AG04450 (cell line): ENCODE measurements around the gene PIGU. TPM values are rescaled to one million over a fixed set of nuclear protein-coding genes. Genes with fewer than 3 reads are reported as not detected.

Experiments used
- CTCF ChIA-PET: fragments of 300-600, 350-600 bp; formaldehyde crosslinking; extraction: SDS; loops from one replicate; lab custom pipeline; 2022; ENCODE audit warnings: antibody characterized with exemption, inconsistent platforms; lab: Charles Lee
- POLR2A ChIA-PET: fragments of 350-600 bp; formaldehyde crosslinking; extraction: SDS; loops from one replicate; lab custom pipeline; 2021; ENCODE audit warnings: antibody characterized with exemption, inconsistent platforms; lab: Yijun Ruan, JAX
- DNase-seq: peaks from one replicate; pipeline ENCODE4 v3.0.0-alpha.2; 2011; ENCODE audit warnings: low read depth, low spot score
- H3K27ac ChIP-seq: one replicate; pipeline ENCODE4 v1.5.1; 2012; ENCODE audit warnings: low read depth, low read length, control low read depth
- H3K27me3 ChIP-seq: one replicate; pipeline ENCODE4 v1.6.0; 2012; ENCODE audit warnings: low read length; ENCODE audit not compliant: control insufficient read depth, insufficient read depth
- H3K4me3 ChIP-seq: 2 replicates; pipeline ENCODE4 v1.5.1; 2011; ENCODE audit warnings: mild to moderate bottlenecking, low read depth, low read length, control low read depth
- H3K9me3 ChIP-seq: 2 replicates; pipeline ENCODE4 v1.5.1; 2012; ENCODE audit warnings: low read length; ENCODE audit not compliant: control insufficient read depth, insufficient read depth
- polyA plus RNA-seq: library from polyadenylated mRNA; depleted of rRNA; stranded (reverse); fragments of >200 nt; gene quantifications from 2 replicates; pipeline ENCODE4 v1.2.3, GENCODE V29; 2011
- TF ChIP-seq, protein P1 (sequence below): IDR thresholded peaks from 2 replicates; pipeline ENCODE4 v1.5.1; 2011; ENCODE audit warnings: low read depth, low read length, control low read depth, inconsistent platforms

PIGU gene
- polyA plus RNA-seq, 1 experiment = 54.8 TPM

DNA sequence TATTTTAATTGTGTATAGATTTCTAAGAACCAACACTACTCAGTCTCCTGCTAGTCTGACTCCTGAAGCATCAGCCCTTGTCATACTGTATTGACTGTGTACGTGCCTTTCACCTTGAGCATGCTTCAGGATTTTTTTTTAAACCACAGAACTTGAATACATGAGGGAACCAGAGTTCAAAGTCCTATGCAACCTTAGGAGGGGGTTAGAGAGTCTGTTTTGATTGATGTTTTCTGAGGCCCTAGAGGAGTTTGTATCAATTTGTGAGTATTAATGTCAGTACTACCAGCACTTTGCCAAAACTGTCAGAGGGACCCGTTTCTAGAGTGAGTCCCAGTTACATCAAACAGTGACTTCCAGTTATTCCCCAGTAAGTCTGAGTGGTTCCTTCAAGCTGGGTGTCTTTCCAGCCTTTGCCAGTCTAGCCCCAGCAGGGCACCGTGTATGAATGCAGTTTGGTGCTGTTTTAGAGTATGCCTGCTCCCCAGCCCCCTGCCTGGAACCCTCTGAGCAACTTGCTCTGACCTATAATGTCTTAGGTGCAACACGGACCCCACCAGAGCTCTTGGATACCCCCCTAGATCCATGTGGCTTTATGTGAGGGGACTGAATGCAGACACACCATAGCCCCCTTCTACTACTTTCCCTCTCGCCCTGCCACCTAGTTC lies 35.8 kb upstream of the PIGU start:
- POLR2A ChIA-PET = interaction anchor here (0.7 to 1.2 kb wide), 4 partner anchors 9 to 155 kb away, joined by 3 to 4 read pairs (median 4); partner anchors contain the start of gene TP53INP2
- CTCF ChIA-PET = interaction anchor here (0.6 to 1.2 kb wide), 3 partner anchors 37 to 400 kb away, joined by 3 to 4 read pairs (median 3); no protein-coding TSS in a partner anchor
- TF ChIP-seq, protein P1, sequence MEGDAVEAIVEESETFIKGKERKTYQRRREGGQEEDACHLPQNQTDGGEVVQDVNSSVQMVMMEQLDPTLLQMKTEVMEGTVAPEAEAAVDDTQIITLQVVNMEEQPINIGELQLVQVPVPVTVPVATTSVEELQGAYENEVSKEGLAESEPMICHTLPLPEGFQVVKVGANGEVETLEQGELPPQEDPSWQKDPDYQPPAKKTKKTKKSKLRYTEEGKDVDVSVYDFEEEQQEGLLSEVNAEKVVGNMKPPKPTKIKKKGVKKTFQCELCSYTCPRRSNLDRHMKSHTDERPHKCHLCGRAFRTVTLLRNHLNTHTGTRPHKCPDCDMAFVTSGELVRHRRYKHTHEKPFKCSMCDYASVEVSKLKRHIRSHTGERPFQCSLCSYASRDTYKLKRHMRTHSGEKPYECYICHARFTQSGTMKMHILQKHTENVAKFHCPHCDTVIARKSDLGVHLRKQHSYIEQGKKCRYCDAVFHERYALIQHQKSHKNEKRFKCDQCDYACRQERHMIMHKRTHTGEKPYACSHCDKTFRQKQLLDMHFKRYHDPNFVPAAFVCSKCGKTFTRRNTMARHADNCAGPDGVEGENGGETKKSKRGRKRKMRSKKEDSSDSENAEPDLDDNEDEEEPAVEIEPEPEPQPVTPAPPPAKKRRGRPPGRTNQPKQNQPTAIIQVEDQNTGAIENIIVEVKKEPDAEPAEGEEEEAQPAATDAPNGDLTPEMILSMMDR = no peak
- DNase-seq = no peak
- Histone ChIP-seq H3K27ac (peak overlapping the region; percentile 72), H3K4me3 (no peak overlapping the region), H3K27me3 (no peaks in the 10 kb centered on the region), H3K9me3 (no peaks in the 10 kb centered on the region)

DNA sequence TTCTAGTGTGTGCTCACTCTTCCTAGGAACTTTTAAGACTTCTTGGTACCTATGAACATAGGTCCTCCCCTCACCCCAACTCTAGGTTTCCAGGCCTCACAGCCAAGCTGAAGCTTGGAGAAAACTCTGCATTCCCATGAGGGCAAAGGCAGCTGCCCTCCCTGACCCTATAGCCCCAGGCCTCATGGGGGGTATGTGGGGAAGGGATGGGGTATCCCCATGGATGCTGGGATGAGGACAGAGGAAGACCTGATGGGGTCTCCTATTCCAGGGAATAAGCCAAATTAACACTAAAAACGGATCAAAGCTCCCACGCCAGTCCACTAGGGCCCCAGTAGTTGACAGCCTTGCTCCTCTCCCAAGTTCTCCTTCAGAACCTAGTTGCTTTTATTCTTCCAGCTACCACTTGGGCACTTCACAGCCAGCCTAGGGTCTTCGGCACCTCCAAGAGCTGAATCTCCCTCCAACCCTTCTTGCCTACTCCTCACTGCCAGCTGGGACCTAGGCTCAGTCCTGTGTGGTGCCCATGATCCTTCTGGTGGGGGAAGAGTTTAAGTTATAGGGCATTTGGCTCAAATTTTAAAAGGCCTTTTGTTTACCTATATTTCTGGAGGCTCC lies 35.0 kb upstream of the PIGU start:
- Histone ChIP-seq H3K4me3 (no peak overlapping the region), H3K27ac (no peak overlapping the region), H3K27me3 (no peaks in the 10 kb centered on the region), H3K9me3 (no peaks in the 10 kb centered on the region)
- ChIA-PET CTCF (interaction anchor here (0.6 to 1.1 kb wide), 3 partner anchors 37 to 399 kb away, joined by 3 read pairs; no protein-coding TSS in a partner anchor), POLR2A (no interaction called here)
- no peak for DNase-seq
- TF ChIP-seq, protein P1 = no peak

DNA sequence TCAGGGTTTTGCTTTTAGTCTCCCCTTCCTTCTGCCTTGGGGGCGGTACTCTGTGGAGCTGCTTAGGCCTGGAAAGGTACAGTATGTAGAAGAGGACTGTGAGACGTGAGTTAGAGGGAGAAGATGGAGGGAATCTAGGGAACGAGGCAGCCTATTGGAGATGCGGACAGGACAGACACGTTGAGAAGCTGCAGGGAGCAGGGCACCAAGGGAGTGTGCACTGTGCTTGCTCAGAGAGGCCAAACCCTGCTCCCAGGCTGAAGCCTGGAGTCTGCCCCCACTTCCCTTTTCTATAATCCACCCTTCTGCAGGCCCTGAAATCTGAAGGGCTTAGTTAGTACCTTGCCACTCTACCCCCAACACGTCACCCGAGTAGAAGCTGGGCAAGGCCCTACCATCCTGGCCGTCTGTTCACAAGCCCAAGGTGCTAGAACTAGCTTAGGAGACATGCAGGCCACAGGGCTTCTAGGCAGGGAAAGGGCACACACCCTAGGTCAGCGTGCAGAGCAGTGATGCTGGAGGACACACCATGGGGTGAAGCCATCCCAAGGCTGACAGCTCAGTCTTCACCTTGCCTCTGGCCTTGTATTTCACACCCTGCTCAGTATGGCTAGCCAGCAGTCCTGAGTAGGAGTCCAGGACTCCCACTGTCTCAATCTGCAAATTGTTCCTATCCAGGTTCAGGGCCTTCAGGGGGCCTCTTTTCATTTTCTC lies 34.1 kb upstream of the PIGU start:
- H3K9me3 ChIP-seq = no peaks in the 10 kb centered on the region
- POLR2A ChIA-PET = interaction anchor here (0.5 to 0.6 kb wide), 2 partner anchors 12 to 155 kb away, joined by 4 to 5 read pairs; no protein-coding TSS in a partner anchor
- TF ChIP-seq, protein P1 = no peak
- H3K27me3 ChIP-seq = no peaks in the 10 kb centered on the region
- H3K27ac ChIP-seq = no peak overlapping the region
- no peak for DNase-seq
- no peak overlapping the region for H3K4me3 ChIP-seq
- CTCF ChIA-PET = interaction anchor here (0.7 to 1.6 kb wide), 4 partner anchors 10 to 398 kb away, joined by 3 to 4 read pairs (median 3); no protein-coding TSS in a partner anchor

DNA sequence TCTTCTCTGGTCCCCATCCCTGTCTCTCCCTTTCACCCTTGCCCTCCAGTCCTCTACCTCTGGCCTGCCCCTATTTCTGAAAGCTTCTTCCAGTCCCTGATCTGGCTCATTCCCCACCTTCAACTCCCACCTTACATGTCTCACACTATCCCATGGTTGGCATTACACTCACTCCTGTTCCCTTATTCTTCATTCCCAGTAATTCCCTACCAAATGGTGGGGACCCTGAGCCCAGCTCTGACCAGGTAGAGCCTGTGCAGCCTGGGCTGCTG lies 33.6 kb upstream of the PIGU start:
- Histone ChIP-seq H3K9me3 (no peaks in the 10 kb centered on the region), H3K4me3 (peak overlapping the region; percentile 58; the same call in 1 of the 2 replicates), H3K27ac (no peak overlapping the region), H3K27me3 (no peaks in the 10 kb centered on the region)
- DNase-seq = no peak
- ChIA-PET POLR2A (interaction anchor here (0.5 to 0.6 kb wide), 2 partner anchors 12 to 156 kb away, joined by 4 to 5 read pairs; no protein-coding TSS in a partner anchor), CTCF (interaction anchor here (0.7 to 1.6 kb wide), 3 partner anchors 11 to 398 kb away, joined by 3 to 4 read pairs (median 3); no protein-coding TSS in a partner anchor)
- TF ChIP-seq, protein P1 = no peak
